Keratinocyte (primary cell): ENCODE data around the gene TMEM260. TPM values are rescaled to one million over a fixed set of nuclear protein-coding genes. Genes with fewer than 3 reads are reported as not detected.

ENCODE experiments used
- DNase-seq: peaks from one replicate; pipeline ENCODE4 v3.0.0-alpha.2; 2011; ENCODE audit warnings: low read depth, missing footprints, low spot score
- FAIRE-seq: peaks from 2 replicates; lab custom pipeline; 2011; peaks lifted over from hg19 to GRCh38; lab: Jason Lieb, UNC
- H2AFZ ChIP-seq: 2 replicates; pipeline ENCODE4 v1.6.0; 2012; ENCODE audit warnings: low read length, control low read depth, inconsistent platforms; ENCODE audit not compliant: control insufficient read depth
- H3K27ac ChIP-seq: 2 replicates; pipeline ENCODE4 v1.5.1; 2011; ENCODE audit warnings: low read length; ENCODE audit not compliant: control insufficient read depth, insufficient read depth
- H3K27me3 ChIP-seq: 3 replicates; pipeline ENCODE4 v1.6.0; 2011; ENCODE audit warnings: low read length; ENCODE audit not compliant: control insufficient read depth, insufficient read depth; ENCODE audit errors: extremely low read depth
- H3K36me3 ChIP-seq, 2 experiments: 2 replicates in 1 of 2; 3 replicates in 1 of 2; pipeline ENCODE4 v1.5.1; 2011; ENCODE audit warnings: low read length in 2 of 2, mild to moderate bottlenecking in 1 of 2; ENCODE audit not compliant: control insufficient read depth in 2 of 2, insufficient read depth in 2 of 2; ENCODE audit errors: extremely low read depth in 1 of 2
- H3K4me1 ChIP-seq: 3 replicates; pipeline ENCODE4 v1.5.1; 2011; ENCODE audit warnings: low read length; ENCODE audit not compliant: control insufficient read depth, insufficient read depth; ENCODE audit errors: extremely low read depth
- H3K4me2 ChIP-seq: 3 replicates; pipeline ENCODE4 v1.6.0; 2011; ENCODE audit warnings: low read depth, low read length; ENCODE audit not compliant: control insufficient read depth, insufficient read depth; ENCODE audit errors: extremely low read depth
- H3K4me3 ChIP-seq, 3 experiments: fragments of 200-600 bp in 1 of 3; sonication (generic) in 1 of 3; 2 replicates in 2 of 3; 3 replicates in 1 of 3; pipeline ENCODE4 v1.5.1; 2011 to 2016; ENCODE audit warnings: low read length in 3 of 3, mild to moderate bottlenecking in 3 of 3, control low read depth in 2 of 3, inconsistent platforms in 1 of 3, low read depth in 1 of 3, mixed read lengths in 1 of 3, mixed run types in 1 of 3, moderate library complexity in 1 of 3; ENCODE audit not compliant: control insufficient read depth in 2 of 3, insufficient read depth in 2 of 3; ENCODE audit errors: extremely low read depth in 1 of 3
- H3K79me2 ChIP-seq: 2 replicates; pipeline ENCODE4 v1.6.0; 2012; ENCODE audit warnings: low read length; ENCODE audit not compliant: control insufficient read depth, insufficient read depth
- H3K9ac ChIP-seq: 3 replicates; pipeline ENCODE4 v1.6.0; 2011; ENCODE audit warnings: low read length; ENCODE audit not compliant: control insufficient read depth, insufficient read depth; ENCODE audit errors: extremely low read depth
- H3K9me1 ChIP-seq: 3 replicates; pipeline ENCODE4 v1.6.0; 2011; ENCODE audit warnings: low read length; ENCODE audit not compliant: control insufficient read depth, insufficient read depth; ENCODE audit errors: extremely low read depth
- H3K9me3 ChIP-seq: 2 replicates; pipeline ENCODE4 v1.5.1; 2012; ENCODE audit warnings: low read depth, low read length; ENCODE audit not compliant: control insufficient read depth
- H4K20me1 ChIP-seq: 3 replicates; pipeline ENCODE4 v1.6.0; 2011; ENCODE audit warnings: low read length; ENCODE audit not compliant: control insufficient read depth, insufficient read depth; ENCODE audit errors: extremely low read depth
- CTCF ChIP-seq, 3 experiments: IDR thresholded peaks in 1 of 3; conservative IDR thresholded peaks in 1 of 3; optimal IDR thresholded peaks in 1 of 3; 2 replicates in 2 of 3; 3 replicates in 1 of 3; pipeline versions ENCODE3 to v1.5.1; 2011; ENCODE audit warnings: low read length in 3 of 3, mild to moderate bottlenecking in 3 of 3, moderate library complexity in 2 of 3, control low read depth in 1 of 3, inconsistent platforms in 1 of 3; ENCODE audit not compliant: insufficient read depth in 2 of 3; ENCODE audit errors: extremely low read depth in 1 of 3
- EZH2 ChIP-seq: IDR thresholded peaks from one replicate; pipeline ENCODE4 v1.6.1; 2012; ENCODE audit warnings: inconsistent platforms, mild to moderate bottlenecking, low read length, moderate library complexity
- dilution Hi-C: fragments of 300-500 bp; cut with MboI; formaldehyde crosslinking; loops from one replicate; pipeline ENCODE4 v1.7.0; 2020; ENCODE audit warnings: low sequenced_read_pairs; ENCODE audit not compliant: extremely low pct_ligation_motif_present
- polyA plus RNA-seq, 5 experiments: library from polyadenylated mRNA; depleted of rRNA in 3 of 5; stranded (reverse) in 3 of 5; stranded (forward) in 1 of 5; unstranded in 1 of 5; fragments of >200 nt; gene quantifications; 1 replicate in 1 of 5; 2 replicates in 3 of 5; 3 replicates in 1 of 5; pipeline versions ENCODE4 v1.2.1 to v1.2.3, GENCODE V29; 2011 to 2012; ENCODE audit warnings: missing spikeins in 2 of 5, low read depth in 1 of 5, low replicate concordance in 1 of 5

Gene TMEM260
- polyA plus RNA-seq, 1 donor (not counting 4 experiments of a cell fraction or from before 2014, with no cell fraction given), result 13.1 TPM

DNA sequence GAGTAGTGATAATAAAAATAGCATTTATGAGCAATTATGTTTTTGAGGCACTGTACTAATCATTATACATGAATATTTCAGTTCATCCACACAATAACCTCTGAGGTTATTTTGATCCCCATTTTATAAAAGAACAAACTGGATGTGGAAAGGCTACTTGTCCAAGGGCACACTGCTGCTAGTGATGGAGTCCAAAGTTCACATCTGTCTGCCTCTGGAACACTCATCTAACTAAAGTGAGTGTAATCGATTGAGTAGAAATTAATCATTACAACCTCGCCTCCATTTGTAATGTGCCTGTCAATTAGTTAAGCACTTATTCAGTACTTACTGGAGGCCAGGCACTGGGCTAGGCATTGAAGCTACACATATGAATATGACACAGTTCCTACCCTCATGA is 55.4 kb downstream of the TMEM260 start:
- DNase-seq (no peak), FAIRE-seq (no peak)
- Histone ChIP-seq H3K27me3 (no peaks in the 10 kb centered on the region), H3K27ac (no peak overlapping the region), H4K20me1 (no peaks in the 10 kb centered on the region), H3K4me3 (no peak overlapping the region), H2AFZ (no peak overlapping the region), H3K79me2 (no peaks in the 10 kb centered on the region), H3K36me3 (peaks cover 10 to 15% of the 10 kb centered on the region in 2 experiments), H3K9ac (no peak overlapping the region), H3K9me1 (no peaks in the 10 kb centered on the region), H3K4me1 (no peaks in the 10 kb centered on the region), H3K9me3 (no peaks in the 10 kb centered on the region), H3K4me2 (no peak overlapping the region)
- TF ChIP-seq EZH2, result no peak
- no peak for TF ChIP-seq CTCF (optimal IDR thresholded peaks at IDR 0.05 in 1 of 3, IDR thresholded peaks at IDR 0.05 in 1 of 3, conservative IDR thresholded peaks at IDR 0.05 in 1 of 3; ENCODE audit: extremely low read depth in 1 of 3, insufficient read depth in 2 of 3, low read length in 3 of 3)
- dilution Hi-C loops, result no loop called here

GRCh38 chr14:56647493-56647892 is 67.9 kb downstream of the TMEM260 start:
- no peaks in the 10 kb centered on the region for H3K9me3 ChIP-seq
- H3K4me1 ChIP-seq, result no peaks in the 10 kb centered on the region
- no peak overlapping the region for H3K4me3 ChIP-seq
- no peak overlapping the region for H3K9ac ChIP-seq
- no peak for TF ChIP-seq CTCF (optimal IDR thresholded peaks at IDR 0.05 in 1 of 3, IDR thresholded peaks at IDR 0.05 in 1 of 3, conservative IDR thresholded peaks at IDR 0.05 in 1 of 3; ENCODE audit: extremely low read depth in 1 of 3, insufficient read depth in 2 of 3, low read length in 3 of 3)
- no peak for TF ChIP-seq EZH2
- no peaks in the 10 kb centered on the region for H3K27me3 ChIP-seq
- no peak overlapping the region for H3K27ac ChIP-seq
- peaks cover 0 to 3% of the 10 kb centered on the region in 2 experiments for H3K36me3 ChIP-seq
- DNase-seq (no peak), FAIRE-seq (no peak)
- no peak overlapping the region for H3K4me2 ChIP-seq
- dilution Hi-C loops, result no loop called here
- no peak overlapping the region for H2AFZ ChIP-seq
- H3K9me1 ChIP-seq, result no peaks in the 10 kb centered on the region
- no peaks in the 10 kb centered on the region for H4K20me1 ChIP-seq
- H3K79me2 ChIP-seq, result no peaks in the 10 kb centered on the region
